CD14-positive monocyte (primary cell): ENCODE data around the gene ENOSF1. TPM values are rescaled to one million over a fixed set of nuclear protein-coding genes. Genes with fewer than 3 reads are reported as not detected.

Experiments
- DNase-seq, 3 donors: peaks; one replicate each; pipeline ENCODE4 v3.0.0-alpha.2; 2011 to 2022
- H2AFZ ChIP-seq: 2 replicates; pipeline ENCODE4 v1.6.0; 2012; ENCODE audit warnings: mild to moderate bottlenecking, low read depth, low read length, inconsistent platforms; ENCODE audit not compliant: insufficient read depth, poor library complexity, severe bottlenecking
- H3K27ac ChIP-seq, 2 donors: 1 replicate in 1 of 2; 2 replicates in 1 of 2; pipeline ENCODE4 v1.5.1; 2012 to 2013; ENCODE audit warnings: low read length in 2 of 2, control low read depth in 1 of 2, inconsistent platforms in 1 of 2, low read depth in 1 of 2, mild to moderate bottlenecking in 1 of 2
- H3K27me3 ChIP-seq, 2 donors: one replicate each; pipeline versions ENCODE4 v1.6.0 to v1.6.1; 2011 to 2013; ENCODE audit warnings: low read length in 2 of 2; ENCODE audit not compliant: control insufficient read depth in 2 of 2, insufficient read depth in 2 of 2
- H3K36me3 ChIP-seq, 2 donors: replicated peaks in 1 of 2; 1 replicate in 1 of 2; 2 replicates in 1 of 2; pipeline versions ENCODE4 v1.5.1 to v1.6.1; 2012 to 2013; ENCODE audit warnings: low read length in 2 of 2, control low read depth in 1 of 2, inconsistent platforms in 1 of 2, mild to moderate bottlenecking in 1 of 2; ENCODE audit not compliant: insufficient read depth in 2 of 2, control insufficient read depth in 1 of 2
- H3K4me1 ChIP-seq, 2 donors: 1 replicate in 1 of 2; 2 replicates in 1 of 2; pipeline versions ENCODE4 v1.5.1 to v1.6.1; 2012 to 2013; ENCODE audit warnings: low read length in 2 of 2, control low read depth in 1 of 2, inconsistent platforms in 1 of 2, mild to moderate bottlenecking in 1 of 2, moderate library complexity in 1 of 2; ENCODE audit not compliant: insufficient read depth in 2 of 2, control insufficient read depth in 1 of 2
- H3K4me2 ChIP-seq: replicated peaks from 2 replicates; pipeline ENCODE3; 2012; ENCODE audit warnings: low read length, moderate library complexity, mild to moderate bottlenecking; ENCODE audit not compliant: poor library complexity, severe bottlenecking; ENCODE audit errors: extremely low read depth
- H3K4me3 ChIP-seq, 3 experiments: fragments of 200-600 bp in 1 of 3; sonication (generic) in 1 of 3; replicated peaks in 1 of 3; 1 replicate in 2 of 3; 2 replicates in 1 of 3; pipeline ENCODE4 v1.5.1; 2011 to 2013; ENCODE audit warnings: low read length in 3 of 3, mild to moderate bottlenecking in 3 of 3, control low read depth in 2 of 3, low read depth in 2 of 3, inconsistent platforms in 1 of 3, moderate library complexity in 1 of 3
- H3K79me2 ChIP-seq: 2 replicates; pipeline ENCODE4 v1.6.0; 2012; ENCODE audit warnings: mild to moderate bottlenecking, control low read depth, inconsistent platforms, low read length, moderate library complexity; ENCODE audit not compliant: insufficient read depth
- H3K9ac ChIP-seq: 2 replicates; pipeline ENCODE4 v1.6.0; 2017; ENCODE audit warnings: low read length, mild to moderate bottlenecking; ENCODE audit not compliant: insufficient read depth, poor library complexity, severe bottlenecking
- H3K9me3 ChIP-seq, 2 donors: replicated peaks in 1 of 2; 1 replicate in 1 of 2; 2 replicates in 1 of 2; pipeline versions ENCODE4 v1.5.1 to v1.6.1; 2012 to 2013; ENCODE audit warnings: low read length in 2 of 2, control low read depth in 1 of 2; ENCODE audit not compliant: control insufficient read depth in 1 of 2, insufficient read depth in 1 of 2
- H4K20me1 ChIP-seq: 2 replicates; pipeline ENCODE4 v1.6.0; 2012; ENCODE audit warnings: mild to moderate bottlenecking, low read length, control low read depth, moderate library complexity; ENCODE audit not compliant: insufficient read depth
- H3K27ac Mint-ChIP-seq, 7 donors: one replicate each; pipeline ENCODE4 v1.8.0; 2020; ENCODE audit warnings: mild to moderate bottlenecking in 7 of 7, mixed read lengths in 7 of 7, moderate library complexity in 6 of 7, inconsistent platforms in 2 of 7
- H3K27me3 Mint-ChIP-seq, 3 donors: one replicate each; pipeline ENCODE4 v1.8.0; 2021 to 2022; ENCODE audit warnings: low read depth in 3 of 3, mild to moderate bottlenecking in 3 of 3, mixed read lengths in 3 of 3, moderate library complexity in 3 of 3, inconsistent platforms in 1 of 3
- H3K36me3 Mint-ChIP-seq, 2 donors: one replicate each; pipeline ENCODE4 v1.8.0; 2020; ENCODE audit warnings: mixed read lengths in 2 of 2, inconsistent platforms in 1 of 2, mild to moderate bottlenecking in 1 of 2
- H3K4me1 Mint-ChIP-seq: one replicate; pipeline ENCODE4 v1.8.0; 2020; ENCODE audit warnings: mild to moderate bottlenecking, mixed read lengths
- H3K4me3 Mint-ChIP-seq, 2 donors: one replicate each; pipeline ENCODE4 v1.8.0; 2020; ENCODE audit warnings: mild to moderate bottlenecking in 2 of 2, mixed read lengths in 2 of 2, moderate library complexity in 1 of 2
- H3K9me3 Mint-ChIP-seq, 7 donors: one replicate each; pipeline ENCODE4 v1.8.0; 2020 to 2022; ENCODE audit warnings: mixed read lengths in 7 of 7, mild to moderate bottlenecking in 6 of 7, moderate library complexity in 6 of 7, inconsistent platforms in 2 of 7
- WGBS: methylation state at CpG from one replicate; pipeline ENCODE4 v1.1.5; 2013; ENCODE audit warnings: missing lambda C conversion rate; ENCODE audit not compliant: insufficient coverage; 5-methylcytosine and 5-hydroxymethylcytosine counted together
- intact Hi-C, 2 donors: fragments of 100-400 bp; cut with micrococcal nuclease; formaldehyde crosslinking; loops; one replicate each; pipeline versions ENCODE4 v1.15.0 to v1.15.1; 2023
- polyA plus RNA-seq, 3 donors: library from polyadenylated mRNA; depleted of rRNA in 1 of 3; unstranded in 2 of 3; stranded (reverse) in 1 of 3; fragments of 300-500 nt in 2 of 3; fragments of >200 nt in 1 of 3; fragmentation: Illumina TruSeq in 2 of 3; gene quantifications; 1 replicate in 2 of 3; 2 replicates in 1 of 3; pipeline ENCODE4 v1.2.3, GENCODE V29; 2012 to 2021
- TF ChIP-seq, protein P1 (sequence below): fragments of 200-600 bp; IDR thresholded peaks from one replicate; pipeline ENCODE4 v1.8.0; 2022; ENCODE audit warnings: antibody characterized with exemption, mild to moderate bottlenecking

ENOSF1 gene
- polyA plus RNA-seq, 3 donors, result 2.2 to 11.6 (median 2.3) TPM

GRCh38 chr18:673317-673716 is 39.1 kb downstream of the ENOSF1 start:
- Histone ChIP-seq H3K9me3 (no peaks in the 10 kb centered on the region), H3K36me3 (peaks cover 29 to 92% of the 10 kb centered on the region in 2 donors), H3K27me3 (no peaks in the 10 kb centered on the region), H4K20me1 (no peaks in the 10 kb centered on the region), H3K79me2 (peaks cover 2% of the 10 kb centered on the region), H3K4me2 (no peak overlapping the region), H3K9ac (no peak overlapping the region), H3K27ac (no peak overlapping the region), H2AFZ (no peak overlapping the region), H3K4me1 (no peaks in the 10 kb centered on the region), H3K4me3 (no peak overlapping the region)
- Mint-ChIP-seq H3K9me3 (no peaks in the 10 kb centered on the region), H3K4me1 (no peaks in the 10 kb centered on the region), H3K27ac (no peak overlapping the region), H3K27me3 (no peaks in the 10 kb centered on the region), H3K4me3 (no peak overlapping the region), H3K36me3 (peaks cover 65 to 71% of the 10 kb centered on the region in 2 donors)
- TF ChIP-seq, protein P1, sequence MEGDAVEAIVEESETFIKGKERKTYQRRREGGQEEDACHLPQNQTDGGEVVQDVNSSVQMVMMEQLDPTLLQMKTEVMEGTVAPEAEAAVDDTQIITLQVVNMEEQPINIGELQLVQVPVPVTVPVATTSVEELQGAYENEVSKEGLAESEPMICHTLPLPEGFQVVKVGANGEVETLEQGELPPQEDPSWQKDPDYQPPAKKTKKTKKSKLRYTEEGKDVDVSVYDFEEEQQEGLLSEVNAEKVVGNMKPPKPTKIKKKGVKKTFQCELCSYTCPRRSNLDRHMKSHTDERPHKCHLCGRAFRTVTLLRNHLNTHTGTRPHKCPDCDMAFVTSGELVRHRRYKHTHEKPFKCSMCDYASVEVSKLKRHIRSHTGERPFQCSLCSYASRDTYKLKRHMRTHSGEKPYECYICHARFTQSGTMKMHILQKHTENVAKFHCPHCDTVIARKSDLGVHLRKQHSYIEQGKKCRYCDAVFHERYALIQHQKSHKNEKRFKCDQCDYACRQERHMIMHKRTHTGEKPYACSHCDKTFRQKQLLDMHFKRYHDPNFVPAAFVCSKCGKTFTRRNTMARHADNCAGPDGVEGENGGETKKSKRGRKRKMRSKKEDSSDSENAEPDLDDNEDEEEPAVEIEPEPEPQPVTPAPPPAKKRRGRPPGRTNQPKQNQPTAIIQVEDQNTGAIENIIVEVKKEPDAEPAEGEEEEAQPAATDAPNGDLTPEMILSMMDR, result no peak
- no peak for DNase-seq
- intact Hi-C loops, result loop anchor here in 1 of 2 donors (5.0 kb wide), 1 partner anchor 39 kb away; the partner anchor contains the start of gene ENOSF1
- WGBS, result no CpG with 5 or more reads among the region's 3 CpGs

- no peak overlapping the region for H3K9ac ChIP-seq
- peaks cover 32 to 91% of the 10 kb centered on the region in 2 donors for H3K36me3 ChIP-seq
- DNase-seq, result no peak
- Mint-ChIP-seq H3K4me3 (no peak overlapping the region), H3K4me1 (no peaks in the 10 kb centered on the region), H3K36me3 (peaks cover 66 to 79% of the 10 kb centered on the region in 2 donors), H3K27ac (peak overlapping the region in 2 of 7 donors; percentile 38 to 65), H3K27me3 (no peaks in the 10 kb centered on the region), H3K9me3 (peaks cover 0 to 2% (median 0%) of the 10 kb centered on the region in 7 donors)
- peaks cover 18% of the 10 kb centered on the region for H3K79me2 ChIP-seq
- H3K4me1 ChIP-seq, result no peaks in the 10 kb centered on the region
- TF ChIP-seq, protein P1, result no peak
- intact Hi-C loops, result loop anchor here in 1 of 2 donors (5.0 kb wide), 1 partner anchor 41 kb away; the partner anchor contains the start of gene ENOSF1
- H2AFZ ChIP-seq, result no peak overlapping the region
- H3K9me3 ChIP-seq, result no peaks in the 10 kb centered on the region
- 100% methylated on average over 1 of the region's 1 CpG for WGBS
- H3K27me3 ChIP-seq, result no peaks in the 10 kb centered on the region
- no peak overlapping the region for H3K4me3 ChIP-seq
- H3K27ac ChIP-seq, result no peak overlapping the region
- H4K20me1 ChIP-seq, result no peaks in the 10 kb centered on the region
- no peak overlapping the region for H3K4me2 ChIP-seq
Measured at GRCh38 chr18:671405-671804, 41.0 kb downstream of the ENOSF1 start.
